H9 (cell line): ENCODE data around the gene RACGAP1. TPM values are rescaled to one million over a fixed set of nuclear protein-coding genes. Genes with fewer than 3 reads are reported as not detected.
A peak's percentile ranks its signal among the peaks of the same experiment; 100 is the strongest.

Experiments
- DNase-seq: peaks from one replicate; pipeline ENCODE4 v3.0.0-alpha.2; 2017
- H2AFZ ChIP-seq: one replicate; pipeline ENCODE4 v1.6.1; 2013; ENCODE audit warnings: mild to moderate bottlenecking, low read length, control low read depth, moderate library complexity
- H2AK5ac ChIP-seq: 2 replicates; pipeline ENCODE4 v1.6.1; 2013; ENCODE audit warnings: low read length, control low read depth, mixed read lengths; ENCODE audit not compliant: insufficient read length
- H2BK120ac ChIP-seq: one replicate; pipeline ENCODE4 v1.6.1; 2013; ENCODE audit warnings: low read depth, mild to moderate bottlenecking, low read length, control low read depth, inconsistent platforms; ENCODE audit not compliant: poor library complexity, severe bottlenecking
- H2BK12ac ChIP-seq: 2 replicates; pipeline ENCODE4 v1.6.1; 2013; ENCODE audit warnings: low read length, control low read depth, mixed read lengths, low read depth; ENCODE audit not compliant: insufficient read length
- H2BK15ac ChIP-seq: 2 replicates; pipeline ENCODE4 v1.6.1; 2013; ENCODE audit warnings: low read depth, low read length, control low read depth
- H2BK20ac ChIP-seq: one replicate; pipeline ENCODE4 v1.6.1; 2013; ENCODE audit warnings: low read depth, mild to moderate bottlenecking, low read length, control low read depth, inconsistent platforms; ENCODE audit not compliant: poor library complexity, severe bottlenecking
- H2BK5ac ChIP-seq: 2 replicates; pipeline ENCODE4 v1.6.1; 2013; ENCODE audit warnings: low read length, control low read depth, mixed read lengths; ENCODE audit not compliant: insufficient read length
- H3K14ac ChIP-seq: 2 replicates; pipeline ENCODE4 v1.6.1; 2013; ENCODE audit warnings: low read length, control low read depth; ENCODE audit not compliant: insufficient read depth
- H3K18ac ChIP-seq: 2 replicates; pipeline ENCODE4 v1.6.1; 2013; ENCODE audit warnings: low read depth, mild to moderate bottlenecking, mixed read lengths, low read length, control low read depth; ENCODE audit not compliant: insufficient read length
- H3K23ac ChIP-seq: 2 replicates; pipeline ENCODE4 v1.6.1; 2013; ENCODE audit warnings: low read length, control low read depth, mixed read lengths, low read depth; ENCODE audit not compliant: insufficient read length
- H3K23me2 ChIP-seq: 2 replicates; pipeline ENCODE4 v1.6.1; 2013; ENCODE audit warnings: low read depth, mild to moderate bottlenecking, mixed read lengths, low read length, control low read depth; ENCODE audit not compliant: insufficient read length, poor library complexity, severe bottlenecking
- H3K27ac ChIP-seq: 2 replicates; pipeline ENCODE4 v1.5.1; 2013; ENCODE audit warnings: low read length, control low read depth, mixed read lengths, low read depth; ENCODE audit not compliant: insufficient read length
- H3K27me3 ChIP-seq: 2 replicates; pipeline ENCODE4 v1.6.1; 2013; ENCODE audit warnings: low read length, control low read depth, inconsistent platforms; ENCODE audit not compliant: insufficient read depth
- H3K4ac ChIP-seq: 2 replicates; pipeline ENCODE4 v1.6.1; 2013; ENCODE audit warnings: low read depth, mild to moderate bottlenecking, control low read depth, inconsistent platforms, low read length, moderate library complexity
- H3K4me1 ChIP-seq: 2 replicates; pipeline ENCODE4 v1.6.1; 2013; ENCODE audit warnings: low read length, control low read depth, inconsistent platforms; ENCODE audit not compliant: insufficient read depth
- H3K4me2 ChIP-seq: 2 replicates; pipeline ENCODE4 v1.6.1; 2013; ENCODE audit warnings: low read length, control low read depth, mixed read lengths; ENCODE audit not compliant: insufficient read length, insufficient read depth
- H3K56ac ChIP-seq: 2 replicates; pipeline ENCODE4 v1.6.1; 2013; ENCODE audit warnings: low read depth, mild to moderate bottlenecking, mixed read lengths, low read length, control low read depth; ENCODE audit not compliant: insufficient read length
- H3K79me1 ChIP-seq: 2 replicates; pipeline ENCODE4 v1.6.1; 2013; ENCODE audit warnings: low read depth, mild to moderate bottlenecking, moderate library complexity, low read length, control low read depth, inconsistent platforms; ENCODE audit not compliant: insufficient read depth, poor library complexity, severe bottlenecking
- H3K79me2 ChIP-seq: 2 replicates; pipeline ENCODE4 v1.6.1; 2013; ENCODE audit warnings: low read length, control low read depth, inconsistent platforms; ENCODE audit not compliant: insufficient read depth
- H3K9ac ChIP-seq: 2 replicates; pipeline ENCODE4 v1.6.1; 2013; ENCODE audit warnings: low read length, control low read depth, mixed read lengths; ENCODE audit not compliant: insufficient read length; ENCODE audit errors: extremely low read depth
- H3K9me3 ChIP-seq: one replicate; pipeline ENCODE4 v1.6.1; 2013; ENCODE audit warnings: low read depth, low read length, inconsistent platforms; ENCODE audit not compliant: control insufficient read depth
- H3T11ph ChIP-seq: one replicate; pipeline ENCODE4 v1.6.1; 2013; ENCODE audit warnings: mild to moderate bottlenecking, low read length, control low read depth, inconsistent platforms
- H4K20me1 ChIP-seq: one replicate; pipeline ENCODE4 v1.6.1; 2013; ENCODE audit not compliant: control insufficient read depth, insufficient read length, insufficient read depth
- H4K5ac ChIP-seq: 2 replicates; pipeline ENCODE4 v1.6.1; 2013; ENCODE audit warnings: low read depth, mild to moderate bottlenecking, mixed read lengths, low read length, control low read depth; ENCODE audit not compliant: insufficient read length
- H4K8ac ChIP-seq: replicated peaks from 2 replicates; pipeline ENCODE4 v1.6.1; 2013; ENCODE audit warnings: low read length, control low read depth, mixed read lengths, low read depth; ENCODE audit not compliant: insufficient read length
- H4K91ac ChIP-seq: 2 replicates; pipeline ENCODE4 v1.6.1; 2013; ENCODE audit warnings: low read depth, mild to moderate bottlenecking, moderate library complexity, mixed read lengths, low read length, control low read depth; ENCODE audit not compliant: insufficient read length
- H3K27ac Mint-ChIP-seq, 3 experiments: 2 replicates in 2 of 3; 3 replicates in 1 of 3; pipeline ENCODE4 v1.8.0; 2020 to 2021; ENCODE audit warnings: mixed read lengths in 3 of 3, mild to moderate bottlenecking in 1 of 3, moderate library complexity in 1 of 3
- H3K27me3 Mint-ChIP-seq: 2 replicates; pipeline ENCODE4 v1.8.0; 2021; ENCODE audit warnings: low read depth, mild to moderate bottlenecking, moderate library complexity, mixed read lengths
- H3K36me3 Mint-ChIP-seq, 3 experiments: 2 replicates in 2 of 3; 3 replicates in 1 of 3; pipeline ENCODE4 v1.8.0; 2020 to 2021; ENCODE audit warnings: low read depth in 3 of 3, mixed read lengths in 3 of 3; ENCODE audit not compliant: insufficient read depth in 1 of 3
- H3K4me1 Mint-ChIP-seq, 2 experiments: 2 replicates each; pipeline ENCODE4 v1.8.0; 2020; ENCODE audit warnings: mixed read lengths in 2 of 2
- H3K4me3 Mint-ChIP-seq, 2 experiments: 2 replicates in 1 of 2; 3 replicates in 1 of 2; pipeline ENCODE4 v1.8.0; 2020 to 2021; ENCODE audit warnings: mild to moderate bottlenecking in 2 of 2, mixed read lengths in 2 of 2, moderate library complexity in 1 of 2
- H3K9me3 Mint-ChIP-seq, 2 experiments: 2 replicates in 1 of 2; 3 replicates in 1 of 2; pipeline ENCODE4 v1.8.0; 2020; ENCODE audit warnings: mild to moderate bottlenecking in 2 of 2, mixed read lengths in 2 of 2, moderate library complexity in 1 of 2
- CTCF ChIP-seq: fragments of 200-600 bp; sonication (generic); conservative IDR thresholded peaks from 3 replicates; pipeline ENCODE4 v1.8.0; 2021; ENCODE audit warnings: antibody characterized with exemption, mild to moderate bottlenecking
- WGBS: extraction: QIAGEN DNeasy Blood & Tissue Kit; methylation state at CpG from one replicate; pipeline ENCODE4 v1.1.7; 2013; ENCODE audit warnings: missing lambda C conversion rate, low lambda C conversion rate, mixed read lengths; ENCODE audit not compliant: insufficient read length; ENCODE audit errors: extremely low coverage; 5-methylcytosine and 5-hydroxymethylcytosine counted together
- total RNA-seq: library from RNA; stranded (reverse); gene quantifications from 2 replicates; pipeline ENCODE4 v1.2.1, GENCODE V29; 2021

RACGAP1 gene
- total RNA-seq, 1 experiment from 2014 or later, result 64.8 TPM

GRCh38 chr12:50056639-50056976, 31.3 kb upstream of the RACGAP1 start:
- H3K79me1 ChIP-seq, result no peaks in the 10 kb centered on the region
- H4K20me1 ChIP-seq, result no peaks in the 10 kb centered on the region
- H3K79me2 ChIP-seq, result no peaks in the 10 kb centered on the region
- no peak overlapping the region for H4K8ac ChIP-seq
- no peak overlapping the region for H2BK20ac ChIP-seq
- H3K4me2 ChIP-seq, result peak overlapping the region; percentile 67
- Mint-ChIP-seq H3K4me3 (peak overlapping the region; percentile 77 to 87), H3K27ac (no peak overlapping the region), H3K27me3 (peaks cover 95% of the 10 kb centered on the region), H3K4me1 (peaks cover 18 to 23% of the 10 kb centered on the region in 2 experiments), H3K36me3 (no peaks in the 10 kb centered on the region; a peak in 1 of 7 replicates), H3K9me3 (peaks cover 0 to 2% of the 10 kb centered on the region in 2 experiments; a peak in 1 of 5 replicates)
- no peak overlapping the region for H3K56ac ChIP-seq
- no peak overlapping the region for H3K27ac ChIP-seq
- no peak overlapping the region for H2BK15ac ChIP-seq
- H3K18ac ChIP-seq, result no peak overlapping the region
- H4K5ac ChIP-seq, result no peak overlapping the region
- H3T11ph ChIP-seq, result no peak overlapping the region
- H4K91ac ChIP-seq, result no peak overlapping the region
- peaks cover 57% of the 10 kb centered on the region for H3K27me3 ChIP-seq
- H3K4me1 ChIP-seq, result no peaks in the 10 kb centered on the region; the same call in 1 of the 2 replicates
- H3K14ac ChIP-seq, result no peak overlapping the region
- WGBS, result no CpG with 5 or more reads among the region's 3 CpGs
- no peak overlapping the region for H2BK5ac ChIP-seq
- no peaks in the 10 kb centered on the region for H3K9me3 ChIP-seq
- DNase-seq, result no peak
- H3K23ac ChIP-seq, result no peak overlapping the region
- no peak overlapping the region for H2BK12ac ChIP-seq
- H3K9ac ChIP-seq, result no peak overlapping the region
- TF ChIP-seq CTCF, result no peak
- peaks cover 3% of the 10 kb centered on the region for H3K23me2 ChIP-seq
- no peak overlapping the region for H2AK5ac ChIP-seq
- no peak overlapping the region for H2BK120ac ChIP-seq
- no peak overlapping the region for H2AFZ ChIP-seq
- H3K4ac ChIP-seq, result no peak overlapping the region
